ENCODE results near the gene MED25. TPM values are rescaled to one million over a fixed set of nuclear protein-coding genes. Genes with fewer than 3 reads are reported as not detected.

MED25 gene
- polyA plus RNA-seq, 2 of the 4 experiments (the other 2 are of a cell fraction) = 20.4 to 40.1 TPM

GRCh38 chr19:49838885-49839588 is 20.9 kb downstream of the MED25 start:
- TF ChIP-seq KDM5A (IDR thresholded peaks at IDR 0.05) (no peak), ZFP36 (IDR thresholded peaks at IDR 0.05; ENCODE audit: borderline replicate concordance, partially characterized antibody) (no peak), ZNF302 (CRISPR knock-in tag; IDR thresholded peaks at IDR 0.05) (no peak), POLR2AphosphoS2 (conservative IDR thresholded peaks at IDR 0.05; ENCODE audit: low read length) (no peak), PHF8 (IDR thresholded peaks at IDR 0.05; ENCODE audit: borderline replicate concordance, low read depth) (no peak), MAFK (IDR thresholded peaks at IDR 0.05; ENCODE audit: partially characterized antibody) (no peak), HOXB13 (CRISPR knock-in tag; IDR thresholded peaks at IDR 0.05; ENCODE audit: low read depth) (no peak), RAD21 (conservative IDR thresholded peaks at IDR 0.05 in 1 of 2, IDR thresholded peaks at IDR 0.05 in 1 of 2) (no peak), BHLHE40 (IDR thresholded peaks at IDR 0.05; ENCODE audit: low read depth, low read length) (no peak), CBX2 (IDR thresholded peaks at IDR 0.05; ENCODE audit: borderline replicate concordance, low read depth) (no peak), RCOR1 (IDR thresholded peaks at IDR 0.05; ENCODE audit: low read depth, low read length) (no peak), ZC3H11A (IDR thresholded peaks at IDR 0.05) (no peak), CEBPB (IDR thresholded peaks at IDR 0.05) (no peak), FOSB (CRISPR knock-in tag; IDR thresholded peaks at IDR 0.05) (no peak), TFCP2L1 (CRISPR knock-in tag; IDR thresholded peaks at IDR 0.05) (no peak), EHF (CRISPR knock-in tag; IDR thresholded peaks at IDR 0.05) (no peak)
- TF ChIP-seq, protein P1, sequence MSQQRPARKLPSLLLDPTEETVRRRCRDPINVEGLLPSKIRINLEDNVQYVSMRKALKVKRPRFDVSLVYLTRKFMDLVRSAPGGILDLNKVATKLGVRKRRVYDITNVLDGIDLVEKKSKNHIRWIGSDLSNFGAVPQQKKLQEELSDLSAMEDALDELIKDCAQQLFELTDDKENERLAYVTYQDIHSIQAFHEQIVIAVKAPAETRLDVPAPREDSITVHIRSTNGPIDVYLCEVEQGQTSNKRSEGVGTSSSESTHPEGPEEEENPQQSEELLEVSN (IDR thresholded peaks at IDR 0.05; ENCODE audit: borderline replicate concordance, low read depth) = no peak
- TF ChIP-seq, protein P2, sequence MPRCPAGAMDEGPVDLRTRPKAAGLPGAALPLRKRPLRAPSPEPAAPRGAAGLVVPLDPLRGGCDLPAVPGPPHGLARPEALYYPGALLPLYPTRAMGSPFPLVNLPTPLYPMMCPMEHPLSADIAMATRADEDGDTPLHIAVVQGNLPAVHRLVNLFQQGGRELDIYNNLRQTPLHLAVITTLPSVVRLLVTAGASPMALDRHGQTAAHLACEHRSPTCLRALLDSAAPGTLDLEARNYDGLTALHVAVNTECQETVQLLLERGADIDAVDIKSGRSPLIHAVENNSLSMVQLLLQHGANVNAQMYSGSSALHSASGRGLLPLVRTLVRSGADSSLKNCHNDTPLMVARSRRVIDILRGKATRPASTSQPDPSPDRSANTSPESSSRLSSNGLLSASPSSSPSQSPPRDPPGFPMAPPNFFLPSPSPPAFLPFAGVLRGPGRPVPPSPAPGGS (IDR thresholded peaks at IDR 0.05) = no peak
- TF ChIP-seq, protein P3, sequence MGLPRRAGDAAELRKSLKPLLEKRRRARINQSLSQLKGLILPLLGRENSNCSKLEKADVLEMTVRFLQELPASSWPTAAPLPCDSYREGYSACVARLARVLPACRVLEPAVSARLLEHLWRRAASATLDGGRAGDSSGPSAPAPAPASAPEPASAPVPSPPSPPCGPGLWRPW (IDR thresholded peaks at IDR 0.05) = no peak
- TF ChIP-seq, protein P4, sequence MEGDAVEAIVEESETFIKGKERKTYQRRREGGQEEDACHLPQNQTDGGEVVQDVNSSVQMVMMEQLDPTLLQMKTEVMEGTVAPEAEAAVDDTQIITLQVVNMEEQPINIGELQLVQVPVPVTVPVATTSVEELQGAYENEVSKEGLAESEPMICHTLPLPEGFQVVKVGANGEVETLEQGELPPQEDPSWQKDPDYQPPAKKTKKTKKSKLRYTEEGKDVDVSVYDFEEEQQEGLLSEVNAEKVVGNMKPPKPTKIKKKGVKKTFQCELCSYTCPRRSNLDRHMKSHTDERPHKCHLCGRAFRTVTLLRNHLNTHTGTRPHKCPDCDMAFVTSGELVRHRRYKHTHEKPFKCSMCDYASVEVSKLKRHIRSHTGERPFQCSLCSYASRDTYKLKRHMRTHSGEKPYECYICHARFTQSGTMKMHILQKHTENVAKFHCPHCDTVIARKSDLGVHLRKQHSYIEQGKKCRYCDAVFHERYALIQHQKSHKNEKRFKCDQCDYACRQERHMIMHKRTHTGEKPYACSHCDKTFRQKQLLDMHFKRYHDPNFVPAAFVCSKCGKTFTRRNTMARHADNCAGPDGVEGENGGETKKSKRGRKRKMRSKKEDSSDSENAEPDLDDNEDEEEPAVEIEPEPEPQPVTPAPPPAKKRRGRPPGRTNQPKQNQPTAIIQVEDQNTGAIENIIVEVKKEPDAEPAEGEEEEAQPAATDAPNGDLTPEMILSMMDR (IDR thresholded peaks at IDR 0.05) = no peak
- CTCF ChIA-PET = interaction anchor here (0.6 to 0.8 kb wide), 3 partner anchors 10 to 175 kb away, joined by 3 read pairs; partner anchors contain the start of gene MED25
- 94% methylated on average over 18 of the region's 18 CpGs for WGBS (ENCODE audit: missing lambda C conversion rate)

GRCh38 chr19:49839713-49840112 is 21.6 kb downstream of the MED25 start:
- no peak overlapping the region for H3K4me3 ChIP-seq
- POLR2A ChIA-PET = no interaction called here
- no peaks in the 10 kb centered on the region for H3K9me3 ChIP-seq
- no peaks in the 10 kb centered on the region for H3K4me1 ChIP-seq
- no peak for DNase-seq (ENCODE audit: low read depth in 1 of 2, low spot score in 1 of 2)
- TF ChIP-seq SREBF2 (IDR thresholded peaks at IDR 0.05) (no peak), REST (IDR thresholded peaks at IDR 0.05) (no peak), RFX5 (IDR thresholded peaks at IDR 0.05) (no peak), ZSCAN20 (CRISPR knock-in tag; IDR thresholded peaks at IDR 0.05) (no peak), TFCP2L1 (CRISPR knock-in tag; IDR thresholded peaks at IDR 0.05) (no peak), BHLHE40 (IDR thresholded peaks at IDR 0.05; ENCODE audit: low read depth, low read length) (no peak), RARB (CRISPR knock-in tag; IDR thresholded peaks at IDR 0.05) (no peak), SMC3 (IDR thresholded peaks at IDR 0.05) (no peak), ZNF302 (CRISPR knock-in tag; IDR thresholded peaks at IDR 0.05) (no peak)
- TF ChIP-seq, protein P1 (IDR thresholded peaks at IDR 0.05; ENCODE audit: borderline replicate concordance, low read depth) = no peak
- TF ChIP-seq, protein P5, sequence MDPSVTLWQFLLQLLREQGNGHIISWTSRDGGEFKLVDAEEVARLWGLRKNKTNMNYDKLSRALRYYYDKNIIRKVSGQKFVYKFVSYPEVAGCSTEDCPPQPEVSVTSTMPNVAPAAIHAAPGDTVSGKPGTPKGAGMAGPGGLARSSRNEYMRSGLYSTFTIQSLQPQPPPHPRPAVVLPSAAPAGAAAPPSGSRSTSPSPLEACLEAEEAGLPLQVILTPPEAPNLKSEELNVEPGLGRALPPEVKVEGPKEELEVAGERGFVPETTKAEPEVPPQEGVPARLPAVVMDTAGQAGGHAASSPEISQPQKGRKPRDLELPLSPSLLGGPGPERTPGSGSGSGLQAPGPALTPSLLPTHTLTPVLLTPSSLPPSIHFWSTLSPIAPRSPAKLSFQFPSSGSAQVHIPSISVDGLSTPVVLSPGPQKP (IDR thresholded peaks at IDR 0.05; ENCODE audit: low read depth, low read length) = no peak
- WGBS (ENCODE audit: missing lambda C conversion rate) = 90% methylated on average over 11 of the region's 11 CpGs
- ATAC-seq = no peak
- no peak for FAIRE-seq
- no peak overlapping the region for H3K27ac ChIP-seq
- CTCF ChIA-PET = interaction anchor here (0.7 kb wide), 1 partner anchor 10 kb away, joined by 3 read pairs; no protein-coding TSS in a partner anchor
- H3K4me2 ChIP-seq = no peak overlapping the region

More at GRCh38 chr19:49838885-49839588, 20.9 kb downstream of the MED25 start:
- H3K9me3 ChIP-seq = no peaks in the 10 kb centered on the region
- DNase-seq (ENCODE audit: low read depth in 1 of 2, low spot score in 1 of 2) (no peak), ATAC-seq (no peak), FAIRE-seq (no peak)
- H3K4me1 ChIP-seq = no peaks in the 10 kb centered on the region
- no peak overlapping the region for H3K4me3 ChIP-seq
- H3K4me2 ChIP-seq = no peak overlapping the region
- no peak overlapping the region for H3K27ac ChIP-seq
- POLR2A ChIA-PET = no interaction called here

All from A549 (cell line).